Smooth muscle cell (in vitro differentiated cells): ENCODE data around the gene C10orf90. TPM values are rescaled to one million over a fixed set of nuclear protein-coding genes. Genes with fewer than 3 reads are reported as not detected.

Experiments used
- DNase-seq: peaks from one replicate; lab custom pipeline; 2025; ENCODE audit not compliant: unreplicated experiment; lab: John Stamatoyannopoulos, UW
- H2AFZ ChIP-seq: fragments of 200-600 bp; sonication (generic); 2 replicates; pipeline ENCODE4 v1.6.0; 2016; ENCODE audit warnings: antibody characterized with exemption, low read depth, mild to moderate bottlenecking
- H3F3A ChIP-seq: fragments of 200-600 bp; sonication (generic); 2 replicates; pipeline ENCODE4 v1.6.0; 2017; ENCODE audit warnings: antibody characterized with exemption, low read depth
- H3K27ac ChIP-seq: fragments of 200-600 bp; sonication (generic); 2 replicates; pipeline ENCODE4 v1.5.1; 2016; ENCODE audit warnings: low read depth, mild to moderate bottlenecking
- H3K27me3 ChIP-seq: fragments of 200-600 bp; sonication (generic); 2 replicates; pipeline ENCODE4 v1.6.1; 2016; ENCODE audit warnings: low read depth, mild to moderate bottlenecking
- H3K36me3 ChIP-seq: fragments of 200-600 bp; sonication (generic); 2 replicates; pipeline ENCODE4 v1.5.1; 2016; ENCODE audit warnings: low read depth
- H3K4me1 ChIP-seq: fragments of 200-600 bp; sonication (generic); 2 replicates; pipeline ENCODE4 v1.5.1; 2016; ENCODE audit warnings: low read depth
- H3K4me2 ChIP-seq: fragments of 200-600 bp; sonication (generic); 2 replicates; pipeline ENCODE4 v1.6.0; 2016; ENCODE audit warnings: mild to moderate bottlenecking
- H3K4me3 ChIP-seq: fragments of 200-600 bp; sonication (generic); 2 replicates; pipeline ENCODE4 v1.5.1; 2016; ENCODE audit warnings: mild to moderate bottlenecking
- H3K79me2 ChIP-seq: fragments of 200-600 bp; sonication (generic); 2 replicates; pipeline ENCODE4 v1.6.0; 2016; ENCODE audit warnings: low read depth, mild to moderate bottlenecking
- H3K9ac ChIP-seq: fragments of 200-600 bp; sonication (generic); 2 replicates; pipeline ENCODE4 v1.6.0; 2016; ENCODE audit warnings: low read depth
- H3K9me3 ChIP-seq: fragments of 200-600 bp; sonication (generic); replicated peaks from 2 replicates; pipeline ENCODE4 v1.5.1; 2016; ENCODE audit warnings: low read depth
- H4K20me1 ChIP-seq: fragments of 200-600 bp; sonication (generic); 2 replicates; pipeline ENCODE4 v1.6.0; 2016; ENCODE audit warnings: low read depth
- WGBS: methylation state at CpG from one replicate; pipeline ENCODE4 v1.1.7; 2016; ENCODE audit warnings: low lambda C conversion rate; 5-methylcytosine and 5-hydroxymethylcytosine counted together
- polyA plus RNA-seq: library from polyadenylated mRNA; unstranded; fragments of >200 nt; fragmentation: Nextera tagmentation; extraction: Ambion mirVana; gene quantifications from 2 replicates; pipeline ENCODE4 v1.2.1, GENCODE V29; 2016
- total RNA-seq: library from RNA; depleted of rRNA; stranded (reverse); fragments of >200 nt; gene quantifications from 2 replicates; pipeline ENCODE4 v1.2.3, GENCODE V29; 2014
- TF ChIP-seq, protein P1 (sequence below): fragments of 200-600 bp; sonication (generic); IDR thresholded peaks from 2 replicates; pipeline ENCODE4 v1.5.1; 2017; ENCODE audit warnings: borderline replicate concordance, mild to moderate bottlenecking, antibody characterized with exemption; ENCODE audit not compliant: insufficient read depth, poor library complexity, severe bottlenecking

C10orf90 gene
- total and polyA plus RNA-seq, 2 experiments from 2014 or later = 0.10 to 1.8 TPM

GRCh38 chr10:126585249-126586017 lies 85.1 kb downstream of the C10orf90 start:
- Histone ChIP-seq H3K4me3 (no peak overlapping the region), H3K4me1 (peaks cover 11% of the 10 kb centered on the region), H2AFZ (no peak overlapping the region), H3K4me2 (no peak overlapping the region), H3K9me3 (no peaks in the 10 kb centered on the region), H3K79me2 (no peaks in the 10 kb centered on the region), H3K27me3 (peaks cover 11% of the 10 kb centered on the region), H4K20me1 (no peaks in the 10 kb centered on the region), H3K27ac (no peak overlapping the region), H3K9ac (no peak overlapping the region), H3K36me3 (no peaks in the 10 kb centered on the region), H3F3A (no peaks in the 10 kb centered on the region)
- TF ChIP-seq, protein P1, sequence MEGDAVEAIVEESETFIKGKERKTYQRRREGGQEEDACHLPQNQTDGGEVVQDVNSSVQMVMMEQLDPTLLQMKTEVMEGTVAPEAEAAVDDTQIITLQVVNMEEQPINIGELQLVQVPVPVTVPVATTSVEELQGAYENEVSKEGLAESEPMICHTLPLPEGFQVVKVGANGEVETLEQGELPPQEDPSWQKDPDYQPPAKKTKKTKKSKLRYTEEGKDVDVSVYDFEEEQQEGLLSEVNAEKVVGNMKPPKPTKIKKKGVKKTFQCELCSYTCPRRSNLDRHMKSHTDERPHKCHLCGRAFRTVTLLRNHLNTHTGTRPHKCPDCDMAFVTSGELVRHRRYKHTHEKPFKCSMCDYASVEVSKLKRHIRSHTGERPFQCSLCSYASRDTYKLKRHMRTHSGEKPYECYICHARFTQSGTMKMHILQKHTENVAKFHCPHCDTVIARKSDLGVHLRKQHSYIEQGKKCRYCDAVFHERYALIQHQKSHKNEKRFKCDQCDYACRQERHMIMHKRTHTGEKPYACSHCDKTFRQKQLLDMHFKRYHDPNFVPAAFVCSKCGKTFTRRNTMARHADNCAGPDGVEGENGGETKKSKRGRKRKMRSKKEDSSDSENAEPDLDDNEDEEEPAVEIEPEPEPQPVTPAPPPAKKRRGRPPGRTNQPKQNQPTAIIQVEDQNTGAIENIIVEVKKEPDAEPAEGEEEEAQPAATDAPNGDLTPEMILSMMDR = no peak
- no peak for DNase-seq
- 51% methylated on average over 6 of the region's 6 CpGs for WGBS

GRCh38 chr10:126584836-126585235 lies 85.7 kb downstream of the C10orf90 start:
- Histone ChIP-seq H4K20me1 (no peaks in the 10 kb centered on the region), H3K79me2 (no peaks in the 10 kb centered on the region), H3K4me2 (no peak overlapping the region), H3K9ac (no peak overlapping the region), H3K36me3 (no peaks in the 10 kb centered on the region), H2AFZ (no peak overlapping the region), H3K4me1 (peaks cover 11% of the 10 kb centered on the region), H3K9me3 (no peaks in the 10 kb centered on the region), H3K27ac (no peak overlapping the region), H3F3A (no peaks in the 10 kb centered on the region), H3K27me3 (peaks cover 11% of the 10 kb centered on the region), H3K4me3 (no peak overlapping the region)
- TF ChIP-seq, protein P1 = no peak
- no peak for DNase-seq
- WGBS = 83% methylated on average over 3 of the region's 3 CpGs

DNA sequence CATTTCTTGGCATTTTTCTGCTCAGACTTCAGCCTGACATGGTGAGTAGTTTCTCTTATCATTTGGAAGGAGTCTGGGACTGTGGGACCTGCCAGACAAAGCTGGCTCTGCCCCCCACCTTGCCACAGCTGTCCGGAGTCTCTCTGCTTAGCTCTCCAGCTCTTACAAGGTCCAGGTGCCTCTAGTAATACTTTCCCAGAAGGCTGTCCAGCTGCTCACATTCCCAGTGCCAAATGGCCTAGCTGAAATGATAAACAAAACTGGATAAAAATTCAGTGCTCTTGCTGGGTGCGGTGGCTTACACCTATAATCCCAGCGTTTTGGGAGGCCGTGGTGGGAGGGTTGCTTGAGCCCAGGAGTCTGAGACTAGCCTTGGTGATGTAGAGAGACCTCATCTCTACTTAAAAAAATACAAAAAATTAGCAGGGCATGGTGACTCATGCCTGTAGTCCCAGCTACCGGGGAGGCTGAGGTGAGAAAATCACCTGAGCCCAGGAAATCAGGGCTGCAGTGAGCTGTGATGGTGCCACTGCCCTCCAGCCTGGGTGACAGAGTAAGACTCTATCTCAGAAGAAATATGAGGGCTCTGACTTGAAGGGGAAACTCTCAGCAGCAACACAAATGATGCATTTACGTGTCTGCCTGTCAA lies 86.8 kb downstream of the C10orf90 start:
- no peak overlapping the region for H3K27ac ChIP-seq
- H3F3A ChIP-seq = no peaks in the 10 kb centered on the region
- H3K4me1 ChIP-seq = peaks cover 11% of the 10 kb centered on the region
- no peaks in the 10 kb centered on the region for H4K20me1 ChIP-seq
- DNase-seq = no peak
- H3K36me3 ChIP-seq = no peaks in the 10 kb centered on the region
- H3K4me2 ChIP-seq = no peak overlapping the region
- H2AFZ ChIP-seq = no peak overlapping the region
- H3K9me3 ChIP-seq = no peaks in the 10 kb centered on the region
- no peak overlapping the region for H3K9ac ChIP-seq
- no peak overlapping the region for H3K4me3 ChIP-seq
- H3K79me2 ChIP-seq = no peaks in the 10 kb centered on the region
- peaks cover 11% of the 10 kb centered on the region for H3K27me3 ChIP-seq
- TF ChIP-seq, protein P1 = no peak
- WGBS = 81% methylated on average over 6 of the region's 6 CpGs
